Loucy (cell line): ENCODE results near the gene MISP3.

Experiments
- H2AFZ ChIP-seq: fragments of 200-600 bp; sonication (generic); 2 replicates; pipeline ENCODE4 v1.6.0; 2016; ENCODE audit warnings: antibody characterized with exemption, mild to moderate bottlenecking, low read length, moderate library complexity
- H3F3A ChIP-seq: fragments of 200-600 bp; 2 replicates; pipeline ENCODE4 v1.6.0; 2016; ENCODE audit warnings: antibody characterized with exemption, low read depth, mild to moderate bottlenecking
- H3K27me3 ChIP-seq: fragments of 200-600 bp; sonication (generic); 2 replicates; pipeline ENCODE4 v1.6.1; 2014; ENCODE audit warnings: low read length, mild to moderate bottlenecking; ENCODE audit not compliant: insufficient read depth, poor library complexity, severe bottlenecking
- H3K36me3 ChIP-seq: fragments of 200-600 bp; sonication (generic); 2 replicates; pipeline ENCODE4 v1.6.1; 2016; ENCODE audit warnings: low read length; ENCODE audit not compliant: insufficient read depth
- H3K4me1 ChIP-seq: fragments of 200-600 bp; sonication (generic); 2 replicates; pipeline ENCODE4 v1.5.1; 2014; ENCODE audit warnings: low read length, mild to moderate bottlenecking; ENCODE audit not compliant: insufficient read depth, poor library complexity, severe bottlenecking
- H3K4me2 ChIP-seq: fragments of 200-600 bp; sonication (generic); 2 replicates; pipeline ENCODE4 v1.6.0; 2014; ENCODE audit warnings: antibody characterized with exemption, low read length, low read depth, mild to moderate bottlenecking; ENCODE audit not compliant: poor library complexity, severe bottlenecking
- H3K4me3 ChIP-seq: fragments of 200-600 bp; sonication (generic); 2 replicates; pipeline ENCODE4 v1.5.1; 2014; ENCODE audit warnings: low read length, mild to moderate bottlenecking, mixed read lengths; ENCODE audit not compliant: poor library complexity, severe bottlenecking
- H3K79me2 ChIP-seq: fragments of 200-600 bp; sonication (generic); 2 replicates; pipeline ENCODE4 v1.6.1; 2014; ENCODE audit warnings: low read length; ENCODE audit not compliant: insufficient read depth
- H3K9ac ChIP-seq: fragments of 200-600 bp; sonication (generic); 2 replicates; pipeline ENCODE4 v1.6.0; 2014; ENCODE audit warnings: mild to moderate bottlenecking, low read depth, low read length, moderate library complexity; ENCODE audit not compliant: poor library complexity, severe bottlenecking
- H3K9me2 ChIP-seq: fragments of 200-600 bp; sonication (generic); replicated peaks from 2 replicates; pipeline ENCODE4 v1.6.1; 2016; ENCODE audit warnings: low read depth, low read length, mixed read lengths
- H3K9me3 ChIP-seq: fragments of 200-600 bp; sonication (generic); 2 replicates; pipeline ENCODE4 v1.6.1; 2014; ENCODE audit warnings: mild to moderate bottlenecking, antibody characterized with exemption, low read length, low read depth; ENCODE audit not compliant: insufficient read depth
- H4K20me1 ChIP-seq: fragments of 200-600 bp; sonication (generic); 2 replicates; pipeline ENCODE4 v1.6.0; 2014; ENCODE audit warnings: antibody characterized with exemption, low read length, mild to moderate bottlenecking; ENCODE audit not compliant: insufficient read depth, poor library complexity, severe bottlenecking
- CTCF ChIP-seq: fragments of 200-600 bp; sonication (generic); conservative IDR thresholded peaks from 2 replicates; pipeline ENCODE4 v1.5.1; 2014; ENCODE audit warnings: mild to moderate bottlenecking, antibody characterized with exemption, low read length
- EZH2phosphoT487 ChIP-seq: fragments of 200-600 bp; IDR thresholded peaks from 2 replicates; pipeline ENCODE4 v1.6.1; 2018; ENCODE audit warnings: antibody characterized with exemption, mild to moderate bottlenecking, moderate library complexity, borderline replicate concordance

The MISP3 gene

GRCh38 chr19:14027856-14028450 is 44.6 kb upstream of the MISP3 start, which contains the start of gene RLN3:
RLN3 (plus strand) TSS chr19:14028148; CDS start chr19:14028205, 57 bp downstream.
- Histone ChIP-seq H4K20me1 (no peaks in the 10 kb centered on the region), H3K9me2 (no peaks in the 10 kb centered on the region), H3K9ac (no peak within 1 kb of the TSS), H3K4me3 (no peak within 1 kb of the TSS), H2AFZ (no peak within 1 kb of the TSS), H3K27me3 (no peaks in the 10 kb centered on the region), H3F3A (peaks cover 7% of the 10 kb centered on the region; the same call in 1 of the 2 replicates), H3K4me2 (no peak within 1 kb of the TSS), H3K79me2 (peaks cover 3% of the 10 kb centered on the region; the same call in 1 of the 2 replicates), H3K9me3 (no peaks in the 10 kb centered on the region), H3K4me1 (peaks cover 9% of the 10 kb centered on the region), H3K36me3 (no peaks in the 10 kb centered on the region)
- TF ChIP-seq CTCF, result no peak
- TF ChIP-seq EZH2phosphoT487, result no peak

DNA sequence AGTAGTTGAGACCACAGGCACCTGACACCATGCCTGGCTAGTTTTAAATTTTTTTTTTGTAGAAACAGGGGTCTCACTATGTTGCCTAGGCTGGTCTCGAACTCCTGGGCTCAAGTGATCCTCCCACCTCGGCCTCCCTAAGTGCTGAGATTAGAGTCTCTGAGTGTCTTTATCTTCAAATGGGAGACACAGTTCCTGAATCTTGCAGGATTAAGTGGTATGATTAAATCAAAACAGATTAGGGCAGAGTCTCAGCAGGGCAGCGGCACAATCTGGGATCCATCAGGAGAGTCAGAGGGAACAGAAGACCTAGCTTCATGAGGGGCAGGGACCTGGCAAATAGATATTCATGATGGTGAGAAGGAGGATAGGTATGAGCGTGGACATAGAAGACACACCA is 43.7 kb upstream of the MISP3 start:
- TF ChIP-seq EZH2phosphoT487 (no peak), CTCF (no peak)
- Histone ChIP-seq H3K4me3 (no peak overlapping the region), H3K9ac (no peak overlapping the region), H2AFZ (no peak overlapping the region), H3K36me3 (no peaks in the 10 kb centered on the region), H3K79me2 (peaks cover 8% of the 10 kb centered on the region; the same call in 1 of the 2 replicates), H3K9me3 (no peaks in the 10 kb centered on the region), H3K4me1 (peaks cover 5% of the 10 kb centered on the region), H3F3A (peaks cover 7% of the 10 kb centered on the region; the same call in 1 of the 2 replicates), H3K9me2 (no peaks in the 10 kb centered on the region), H3K4me2 (no peak overlapping the region), H4K20me1 (no peaks in the 10 kb centered on the region), H3K27me3 (no peaks in the 10 kb centered on the region)

DNA sequence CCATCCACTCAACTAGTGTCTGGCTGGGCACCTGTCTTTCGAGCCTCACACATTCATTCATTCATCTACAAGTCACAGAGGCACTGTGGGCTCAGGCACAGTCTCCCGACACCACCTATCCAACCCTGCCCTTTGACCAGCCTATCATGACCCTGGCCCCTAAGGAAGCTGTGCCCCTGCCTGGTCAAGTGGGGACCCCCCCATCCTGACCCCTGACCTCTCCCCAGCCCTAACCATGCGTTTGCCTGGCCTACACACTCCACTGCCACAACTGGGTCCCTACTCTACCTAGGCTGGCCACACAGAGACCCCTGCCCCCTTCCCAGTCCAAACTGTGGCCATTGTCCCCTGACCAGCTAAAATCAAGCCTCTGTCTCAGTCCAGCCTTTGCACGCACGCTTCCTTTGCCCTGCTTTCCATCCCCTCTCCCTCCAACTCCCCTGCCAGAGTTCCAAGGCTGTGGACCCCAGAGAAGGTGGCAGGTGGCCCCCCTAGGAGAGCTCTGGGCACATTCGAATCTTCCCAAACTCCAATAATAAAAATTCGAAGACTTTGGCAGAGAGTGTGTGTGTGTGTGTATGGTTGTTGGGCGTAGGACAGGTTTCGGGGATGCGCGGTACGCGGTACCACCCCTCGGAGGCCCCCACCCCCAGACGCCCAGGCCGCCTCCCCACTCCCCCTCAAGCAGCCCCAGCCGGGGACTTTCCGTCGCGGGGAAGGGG is 41.4 kb upstream of the MISP3 start:
- no peaks in the 10 kb centered on the region for H3K9me3 ChIP-seq
- H3K9me2 ChIP-seq, result no peaks in the 10 kb centered on the region
- H3K4me2 ChIP-seq, result peak overlapping the region; percentile 74
- TF ChIP-seq EZH2phosphoT487, result no peak
- no peak for TF ChIP-seq CTCF
- H3K36me3 ChIP-seq, result no peaks in the 10 kb centered on the region
- no peaks in the 10 kb centered on the region for H4K20me1 ChIP-seq
- peak overlapping the region; percentile 78 for H3K9ac ChIP-seq
- peak overlapping the region; percentile 93 for H2AFZ ChIP-seq
- H3K4me3 ChIP-seq, result peak overlapping the region; percentile 76
- peaks cover 5% of the 10 kb centered on the region for H3K4me1 ChIP-seq
- H3K79me2 ChIP-seq, result peaks cover 10% of the 10 kb centered on the region; the same call in 1 of the 2 replicates
- H3F3A ChIP-seq, result peaks cover 7% of the 10 kb centered on the region; the same call in 1 of the 2 replicates
- H3K27me3 ChIP-seq, result no peaks in the 10 kb centered on the region
